PC-9 (cell line): ENCODE measurements around the gene MEP1B. TPM values are rescaled to one million over a fixed set of nuclear protein-coding genes. Genes with fewer than 3 reads are reported as not detected.

Experiments
- BruUV-seq: library from RNA; stranded (reverse); fragments of 400-500 nt; replicated peaks from 2 replicates; lab custom pipeline; 2021; lab: Mats Ljungman, UMichigan
- CTCF ChIA-PET: fragments of 300-600 bp; sonication (Branson Sonifier 250); formaldehyde crosslinking; loops from one replicate; lab custom pipeline; 2022; ENCODE audit warnings: antibody characterized with exemption; lab: Charles Lee
- POLR2A ChIA-PET: fragments of 300-600 bp; sonication (Branson Sonifier 250); formaldehyde crosslinking; loops from one replicate; lab custom pipeline; 2022; ENCODE audit warnings: antibody characterized with exemption; ENCODE audit not compliant: unreplicated experiment; lab: Charles Lee
- DNase-seq, 2 experiments: peaks; one replicate each; pipeline versions ENCODE4 v3.0.0 to v3.0.0-alpha.2; 2015 to 2022; ENCODE audit warnings: mixed read lengths in 1 of 2
- H2AFZ ChIP-seq: fragments of 200-600 bp; sonication (generic); 2 replicates; pipeline ENCODE4 v1.8.1; 2017; ENCODE audit warnings: antibody characterized with exemption
- H3F3A ChIP-seq: fragments of 200-600 bp; sonication (generic); 2 replicates; pipeline ENCODE4 v1.8.1; 2017; ENCODE audit warnings: antibody characterized with exemption, mild to moderate bottlenecking, low read depth; ENCODE audit not compliant: insufficient read depth
- H3K27ac ChIP-seq: fragments of 200-600 bp; sonication (generic); 2 replicates; pipeline ENCODE4 v1.6.1; 2016; ENCODE audit warnings: mixed run types
- H3K27me3 ChIP-seq: fragments of 200-600 bp; sonication (generic); 2 replicates; pipeline ENCODE4 v1.6.1; 2016; ENCODE audit warnings: low read depth, mixed run types; ENCODE audit not compliant: insufficient read depth
- H3K36me3 ChIP-seq: fragments of 200-600 bp; sonication (generic); 2 replicates; pipeline ENCODE4 v1.6.1; 2016; ENCODE audit warnings: low read depth, mixed run types
- H3K4me1 ChIP-seq: fragments of 200-600 bp; sonication (generic); replicated peaks from 2 replicates; pipeline ENCODE4 v1.6.1; 2016; ENCODE audit warnings: mixed run types; ENCODE audit not compliant: insufficient read depth
- H3K4me2 ChIP-seq: fragments of 200-600 bp; sonication (generic); 2 replicates; pipeline ENCODE4 v1.6.1; 2017; ENCODE audit warnings: mixed run types
- H3K4me3 ChIP-seq: fragments of 200-600 bp; sonication (generic); 2 replicates; pipeline ENCODE4 v1.6.1; 2016; ENCODE audit warnings: mixed run types
- H3K79me2 ChIP-seq: fragments of 200-600 bp; sonication (generic); 2 replicates; pipeline ENCODE4 v1.6.1; 2017; ENCODE audit warnings: low read depth, mixed run types
- H3K9me2 ChIP-seq: fragments of 200-600 bp; sonication (generic); 2 replicates; pipeline ENCODE4 v1.8.1; 2017; ENCODE audit warnings: mild to moderate bottlenecking; ENCODE audit not compliant: insufficient read depth
- H3K9me3 ChIP-seq: fragments of 200-600 bp; sonication (generic); 2 replicates; pipeline ENCODE4 v1.8.1; 2016; ENCODE audit warnings: low read depth; ENCODE audit not compliant: insufficient read depth
- H4K20me1 ChIP-seq: fragments of 200-600 bp; sonication (generic); 2 replicates; pipeline ENCODE4 v1.8.1; 2017; ENCODE audit not compliant: insufficient read depth
- CTCF ChIP-seq: fragments of 200-600 bp; sonication (generic); conservative IDR thresholded peaks from 2 replicates; pipeline ENCODE4 v1.6.1; 2017; ENCODE audit warnings: mixed run types, antibody characterized with exemption, mild to moderate bottlenecking, moderate library complexity
- EZH2 ChIP-seq: fragments of 200-600 bp; sonication (generic); IDR thresholded peaks from 2 replicates; pipeline ENCODE4 v1.8.0; 2017; ENCODE audit warnings: antibody characterized with exemption, low read depth
- intact Hi-C: fragments of 100-400 bp; cut with micrococcal nuclease; formaldehyde crosslinking; loops from one replicate; pipeline ENCODE4 v1.10.0; 2022; ENCODE audit not compliant: unreplicated experiment
- total RNA-seq: library from RNA; stranded (reverse); gene quantifications from 2 replicates; pipeline ENCODE4 v1.2.3, GENCODE V29; 2021

MEP1B gene
- total RNA-seq, 1 experiment from 2014 or later = not detected

- no peak overlapping the region for H3K4me3 ChIP-seq
- H3K27ac ChIP-seq = no peak overlapping the region
- intact Hi-C loops = no loop called here
- H3K4me2 ChIP-seq = no peak overlapping the region
- DNase-seq = no peak
- H4K20me1 ChIP-seq = no peaks in the 10 kb centered on the region
- H3K27me3 ChIP-seq = no peaks in the 10 kb centered on the region
- H3K79me2 ChIP-seq = no peaks in the 10 kb centered on the region
- no peak overlapping the region for H2AFZ ChIP-seq
- H3K9me3 ChIP-seq = no peaks in the 10 kb centered on the region
- no peaks in the 10 kb centered on the region for H3F3A ChIP-seq
- TF ChIP-seq CTCF (no peak), EZH2 (no peak)
- no peaks in the 10 kb centered on the region for H3K4me1 ChIP-seq
- H3K36me3 ChIP-seq = no peaks in the 10 kb centered on the region
- no TSS peak for BruUV-seq
- ChIA-PET POLR2A (no interaction called here), CTCF (no interaction called here)
- no peaks in the 10 kb centered on the region for H3K9me2 ChIP-seq
These were observed 62.5 kb downstream of the MEP1B start for GRCh38 chr18:32252141-32252860.

GRCh38 chr18:32255570-32255969 is 65.7 kb downstream of the MEP1B start:
- Histone ChIP-seq H3K36me3 (no peaks in the 10 kb centered on the region), H3K9me3 (no peaks in the 10 kb centered on the region), H2AFZ (no peak overlapping the region), H3K27ac (no peak overlapping the region), H3K4me2 (no peak overlapping the region), H3F3A (no peaks in the 10 kb centered on the region), H4K20me1 (no peaks in the 10 kb centered on the region), H3K4me1 (no peaks in the 10 kb centered on the region), H3K79me2 (no peaks in the 10 kb centered on the region), H3K9me2 (no peaks in the 10 kb centered on the region), H3K27me3 (no peaks in the 10 kb centered on the region), H3K4me3 (no peak overlapping the region)
- TF ChIP-seq CTCF = no peak
- no peak for TF ChIP-seq EZH2
- intact Hi-C loops = no loop called here
- CTCF ChIA-PET = no interaction called here
- POLR2A ChIA-PET = no interaction called here
- BruUV-seq = no TSS peak
- DNase-seq = no peak

GRCh38 chr18:32257084-32257785 is 67.4 kb downstream of the MEP1B start:
- Histone ChIP-seq H3F3A (no peaks in the 10 kb centered on the region), H3K9me3 (no peaks in the 10 kb centered on the region), H3K9me2 (no peaks in the 10 kb centered on the region), H3K4me2 (no peak overlapping the region), H3K27ac (no peak overlapping the region), H3K4me3 (no peak overlapping the region), H3K36me3 (no peaks in the 10 kb centered on the region), H4K20me1 (no peaks in the 10 kb centered on the region), H2AFZ (no peak overlapping the region), H3K4me1 (no peaks in the 10 kb centered on the region), H3K79me2 (no peaks in the 10 kb centered on the region), H3K27me3 (no peaks in the 10 kb centered on the region)
- TF ChIP-seq CTCF = no peak
- TF ChIP-seq EZH2 = no peak
- intact Hi-C loops = no loop called here
- peak in 1 of 2 experiments; percentile 3 for DNase-seq
- ChIA-PET CTCF (no interaction called here), POLR2A (no interaction called here)
- BruUV-seq = no TSS peak
